T1000 (cell line): ENCODE measurements around the gene FLNC.
A peak's percentile ranks its signal among the peaks of the same experiment; 100 is the strongest.

Source experiments
- DNase-seq: peaks from one replicate; lab custom pipeline; 2025; ENCODE audit warnings: mixed read lengths; lab: John Stamatoyannopoulos, UW

Gene FLNC

GRCh38 chr7:128830231-128831177, at the start of gene FLNC:
TSS of gene FLNC (plus strand) at chr7:128830406. CDS start at chr7:128830638, 232 bp downstream.
- peak; percentile 24 for DNase-seq

- no peak for DNase-seq
These were observed 49.1 kb upstream of the FLNC start for GRCh38 chr7:128781126-128781525.

GRCh38 chr7:128781851-128782250, 48.4 kb upstream of the FLNC start:
- DNase-seq, result no peak

- DNase-seq, result no peak
These were observed 46.9 kb upstream of the FLNC start for GRCh38 chr7:128783143-128783861.

- DNase-seq, result no peak
These were observed 44.5 kb upstream of the FLNC start for GRCh38 chr7:128785738-128786137.

- no peak for DNase-seq
These were observed 41.5 kb upstream of the FLNC start for GRCh38 chr7:128788446-128789412.

- DNase-seq, result no peak
These were observed 39.7 kb upstream of the FLNC start for GRCh38 chr7:128790315-128791041.

- DNase-seq, result peak; percentile 12
These were observed 38.9 kb upstream of the FLNC start, which contains the start of gene CCDC136 for GRCh38 chr7:128791121-128791971. TSS of gene CCDC136 (plus strand) at chr7:128791968. CDS start at chr7:128792412, 444 bp downstream.

- no peak for DNase-seq
These were observed 38.3 kb upstream of the FLNC start for GRCh38 chr7:128791972-128792327.

- no peak for DNase-seq
These were observed 37.6 kb upstream of the FLNC start for GRCh38 chr7:128792471-128793180.

GRCh38 chr7:128793181-128793547, 37.0 kb upstream of the FLNC start:
- no peak for DNase-seq

- DNase-seq, result no peak
These were observed 36.2 kb upstream of the FLNC start for GRCh38 chr7:128794020-128794419.

- no peak for DNase-seq
These were observed 35.8 kb upstream of the FLNC start for GRCh38 chr7:128794436-128794835.

- DNase-seq, result no peak
These were observed 35.1 kb upstream of the FLNC start for GRCh38 chr7:128795129-128795528.

- no peak for DNase-seq
These were observed 33.9 kb upstream of the FLNC start for GRCh38 chr7:128796327-128796726.

GRCh38 chr7:128799451-128799850, 30.8 kb upstream of the FLNC start:
- no peak for DNase-seq

- no peak for DNase-seq
These were observed 29.6 kb upstream of the FLNC start for GRCh38 chr7:128800567-128800966.

- DNase-seq, result no peak
These were observed 29.2 kb upstream of the FLNC start for GRCh38 chr7:128801003-128801402.

GRCh38 chr7:128801667-128802418, 28.4 kb upstream of the FLNC start:
- no peak for DNase-seq
